Fibroblast of peridontal ligament (primary cell): ENCODE measurements around the gene USP15.

Experiments
- DNase-seq: peaks from one replicate; pipeline ENCODE4 v3.0.0-alpha.2; 2010; ENCODE audit errors: extremely low read depth

The USP15 gene

GRCh38 chr12:62282057-62282774 is 22.0 kb downstream of the USP15 start:
- peak; percentile 53 for DNase-seq

- DNase-seq: no peak
Measured at GRCh38 chr12:62284749-62285148, 24.5 kb downstream of the USP15 start.

GRCh38 chr12:62285284-62285683 is 25.1 kb downstream of the USP15 start:
- DNase-seq: no peak

GRCh38 chr12:62288328-62288727 is 28.1 kb downstream of the USP15 start:
- no peak for DNase-seq

GRCh38 chr12:62290846-62291245 is 30.6 kb downstream of the USP15 start:
- DNase-seq: no peak

- no peak for DNase-seq
Measured at GRCh38 chr12:62291864-62292760, 31.9 kb downstream of the USP15 start.

DNA sequence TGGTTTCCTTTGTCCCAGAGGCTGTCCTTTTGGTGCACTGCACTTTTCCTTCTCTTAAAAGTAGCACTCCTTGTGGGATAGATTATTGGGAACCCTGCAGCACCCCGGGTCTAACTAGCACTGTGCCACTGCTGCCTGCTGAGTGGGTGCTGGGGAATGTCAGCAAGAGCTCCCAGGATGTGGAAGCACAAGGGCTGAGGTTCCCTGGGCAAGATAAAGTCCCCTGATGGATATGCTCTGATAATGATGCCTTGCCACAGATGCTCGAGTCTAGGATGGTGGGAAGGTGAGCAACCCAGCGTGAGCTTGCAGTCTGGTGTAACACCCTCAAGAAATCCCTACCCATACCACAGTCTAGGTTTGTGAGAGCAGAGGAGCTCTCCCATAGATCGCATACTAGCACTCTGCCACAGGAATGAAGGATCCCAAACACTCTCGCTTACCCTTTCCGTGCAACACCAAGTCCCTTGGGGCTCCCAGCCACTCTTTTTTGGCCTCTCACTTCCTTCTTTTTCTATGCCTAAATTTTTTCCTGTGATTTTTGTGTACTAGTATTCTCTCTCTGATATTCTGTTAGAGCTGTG is 32.6 kb downstream of the USP15 start:
- no peak for DNase-seq

GRCh38 chr12:62294378-62294777 is 34.2 kb downstream of the USP15 start:
- DNase-seq: no peak

GRCh38 chr12:62296001-62296400 is 35.8 kb downstream of the USP15 start:
- DNase-seq: no peak

DNA sequence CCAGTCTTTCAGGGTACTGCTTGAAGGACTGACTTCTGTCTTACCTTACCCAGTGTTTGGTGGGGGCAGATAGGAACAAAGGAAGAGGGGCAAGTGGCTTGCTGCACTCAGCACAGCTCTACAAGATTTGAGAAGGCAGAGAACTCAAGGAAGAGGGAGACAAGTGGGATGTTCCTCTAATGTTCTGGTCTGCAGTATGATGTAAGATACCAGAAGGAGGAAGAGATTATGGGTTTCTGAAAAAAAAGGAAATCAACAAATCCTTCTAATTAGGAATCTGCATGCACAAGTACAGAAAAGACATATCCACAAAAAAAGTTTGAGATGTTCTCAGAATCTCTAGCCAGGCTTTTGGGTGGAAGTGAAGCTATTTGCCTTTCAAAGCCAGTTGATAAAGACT is 37.1 kb downstream of the USP15 start:
- DNase-seq: no peak

DNA sequence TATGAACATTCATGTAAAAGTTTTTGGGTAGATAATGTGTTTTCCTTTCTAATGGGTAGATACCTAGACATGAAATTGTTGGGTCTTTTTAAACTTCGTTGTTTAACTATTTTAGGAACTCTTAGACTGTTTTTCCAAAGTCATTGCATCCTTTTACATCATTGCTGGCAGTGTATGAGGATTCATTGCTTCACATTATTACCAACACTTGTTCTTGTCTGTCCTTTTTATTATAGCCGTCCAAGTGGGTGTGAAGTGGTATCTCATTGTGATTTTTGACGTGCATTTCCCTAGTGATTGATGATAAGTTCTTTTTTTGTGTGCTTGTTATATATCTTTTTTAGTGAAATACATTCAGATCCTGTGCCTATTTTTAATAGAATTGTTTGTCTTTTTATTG is 39.4 kb downstream of the USP15 start:
- DNase-seq: no peak

DNA sequence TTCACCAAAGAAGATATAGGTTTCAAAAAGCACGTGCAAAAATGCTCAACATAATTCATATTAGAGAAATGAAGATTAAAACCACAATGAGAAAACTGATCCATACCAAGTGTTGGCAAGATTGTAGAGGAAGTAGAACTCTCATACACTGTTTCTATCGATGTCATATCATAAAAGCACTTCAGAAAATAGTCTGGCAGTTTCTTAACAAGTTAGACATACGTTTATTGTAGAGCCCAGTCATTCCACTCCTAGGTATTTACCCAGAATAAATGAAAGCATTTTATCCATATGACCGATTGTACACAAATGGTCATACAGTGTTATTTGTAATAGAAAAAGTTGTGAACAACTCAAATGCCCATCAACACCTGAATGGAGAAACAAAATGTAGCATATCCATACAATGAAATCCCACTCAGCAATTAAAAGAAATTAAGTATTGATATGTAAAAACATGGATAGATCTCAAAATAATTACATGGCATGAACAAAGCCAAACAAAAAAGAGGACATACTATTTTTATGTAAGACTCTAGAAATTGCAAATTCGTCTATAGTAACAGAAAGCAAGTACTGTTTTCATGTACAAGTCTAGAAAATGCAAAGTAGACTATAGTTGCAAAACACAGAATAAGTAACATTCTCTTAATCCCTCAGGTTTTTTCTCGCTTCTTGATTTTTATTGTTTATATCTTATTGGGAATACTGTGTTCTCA is 41.0 kb downstream of the USP15 start:
- DNase-seq: no peak

- DNase-seq: no peak
Measured at GRCh38 chr12:62301799-62302133, 41.6 kb downstream of the USP15 start.

DNA sequence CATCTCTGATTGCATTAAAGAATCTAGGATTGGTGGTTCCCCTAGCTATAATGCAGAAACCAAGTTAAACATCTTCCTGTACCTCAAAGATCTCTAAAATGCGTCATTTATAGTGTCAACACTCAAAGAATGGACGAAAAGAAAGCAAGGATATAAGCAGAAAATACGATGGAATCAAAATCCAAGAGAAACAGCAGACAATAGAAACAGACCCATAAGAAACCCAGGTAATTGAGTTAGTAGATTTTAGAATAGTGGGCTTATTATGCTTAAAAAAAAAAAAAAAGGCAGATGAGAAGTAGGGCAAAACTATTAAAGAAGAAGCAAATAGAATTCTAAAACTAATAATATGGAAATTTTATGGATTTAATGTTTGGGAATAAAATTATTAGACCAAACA is 44.4 kb downstream of the USP15 start:
- no peak for DNase-seq

GRCh38 chr12:62305778-62306177 is 45.6 kb downstream of the USP15 start:
- no peak for DNase-seq

- no peak for DNase-seq
Measured at GRCh38 chr12:62306569-62307530, 46.6 kb downstream of the USP15 start.

DNA sequence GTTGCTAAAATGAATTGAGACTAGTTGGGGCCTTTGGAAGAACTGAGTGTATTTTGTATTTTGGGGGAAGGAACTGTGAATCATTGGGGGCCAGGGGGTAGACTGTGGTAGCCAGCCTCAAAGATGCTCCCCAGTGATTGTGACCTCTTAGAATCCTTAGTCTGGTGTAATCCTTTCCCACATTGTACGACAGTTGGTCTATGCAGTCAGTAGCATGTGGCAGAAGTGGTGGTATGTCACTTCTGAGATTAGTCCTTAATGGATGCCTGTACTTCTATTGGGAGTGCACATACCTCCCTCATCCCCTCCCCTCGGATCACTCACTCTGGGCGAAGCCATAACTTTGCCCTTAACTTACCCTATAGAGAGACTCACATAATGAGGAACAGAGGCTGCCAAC is 48.0 kb downstream of the USP15 start:
- DNase-seq: no peak

GRCh38 chr12:62313727-62314380 is 53.6 kb downstream of the USP15 start:
- no peak for DNase-seq

DNA sequence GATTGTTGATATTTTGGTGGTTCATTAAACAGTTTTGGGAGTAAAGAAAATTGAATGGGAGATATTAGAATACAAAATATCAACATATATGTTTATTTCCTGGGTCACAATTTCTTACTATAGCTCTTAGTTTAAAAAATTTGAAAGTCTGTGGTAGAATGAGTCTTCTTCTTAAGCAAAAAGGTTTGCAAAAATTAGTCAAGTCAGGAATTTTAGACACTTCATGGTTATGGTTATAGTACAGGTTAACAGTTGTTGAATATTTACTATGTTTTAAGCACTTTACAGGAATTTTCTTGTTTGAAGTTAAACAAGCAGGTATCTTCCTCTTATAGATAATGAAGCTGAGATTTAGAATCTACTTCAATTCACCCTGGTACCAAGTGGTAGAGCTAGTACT is 56.8 kb downstream of the USP15 start:
- DNase-seq: no peak

GRCh38 chr12:62319058-62319457 is 58.9 kb downstream of the USP15 start:
- DNase-seq: no peak

DNA sequence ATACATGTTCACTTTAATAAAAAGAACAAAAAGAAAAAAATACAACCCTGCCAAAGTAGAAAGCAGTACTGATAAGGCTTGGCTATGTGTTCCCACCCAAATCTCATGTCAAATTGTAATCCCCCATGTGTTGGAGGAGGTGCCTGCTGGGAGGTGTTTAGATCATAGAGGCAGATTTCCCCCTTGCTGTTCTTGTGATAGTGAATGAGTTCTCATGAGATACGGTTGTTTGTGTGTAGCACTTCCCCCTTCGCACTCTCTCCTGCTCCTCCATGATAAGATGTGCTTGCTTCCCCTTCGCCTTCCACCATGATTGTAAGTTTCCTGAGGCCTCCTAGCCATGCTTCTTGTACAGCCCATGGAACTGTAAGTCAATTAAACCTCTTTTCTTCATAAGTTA is 59.9 kb downstream of the USP15 start:
- DNase-seq: no peak
